HG03045 (cell line): ENCODE data around the gene PAPLN.
"Not testable (repeated sequence)": the region's sequence is repeated elsewhere in the genome, so short reads cannot be mapped to it uniquely, and the experiment has no call there.

ENCODE experiments used
- ATAC-seq: cut with Tn5 transposase; IDR thresholded peaks from one replicate; pipeline ENCODE4 v1.9.1; 2021; ENCODE audit warnings: mild to moderate bottlenecking, moderate library complexity; ENCODE audit not compliant: unreplicated experiment

PAPLN gene, protein sequence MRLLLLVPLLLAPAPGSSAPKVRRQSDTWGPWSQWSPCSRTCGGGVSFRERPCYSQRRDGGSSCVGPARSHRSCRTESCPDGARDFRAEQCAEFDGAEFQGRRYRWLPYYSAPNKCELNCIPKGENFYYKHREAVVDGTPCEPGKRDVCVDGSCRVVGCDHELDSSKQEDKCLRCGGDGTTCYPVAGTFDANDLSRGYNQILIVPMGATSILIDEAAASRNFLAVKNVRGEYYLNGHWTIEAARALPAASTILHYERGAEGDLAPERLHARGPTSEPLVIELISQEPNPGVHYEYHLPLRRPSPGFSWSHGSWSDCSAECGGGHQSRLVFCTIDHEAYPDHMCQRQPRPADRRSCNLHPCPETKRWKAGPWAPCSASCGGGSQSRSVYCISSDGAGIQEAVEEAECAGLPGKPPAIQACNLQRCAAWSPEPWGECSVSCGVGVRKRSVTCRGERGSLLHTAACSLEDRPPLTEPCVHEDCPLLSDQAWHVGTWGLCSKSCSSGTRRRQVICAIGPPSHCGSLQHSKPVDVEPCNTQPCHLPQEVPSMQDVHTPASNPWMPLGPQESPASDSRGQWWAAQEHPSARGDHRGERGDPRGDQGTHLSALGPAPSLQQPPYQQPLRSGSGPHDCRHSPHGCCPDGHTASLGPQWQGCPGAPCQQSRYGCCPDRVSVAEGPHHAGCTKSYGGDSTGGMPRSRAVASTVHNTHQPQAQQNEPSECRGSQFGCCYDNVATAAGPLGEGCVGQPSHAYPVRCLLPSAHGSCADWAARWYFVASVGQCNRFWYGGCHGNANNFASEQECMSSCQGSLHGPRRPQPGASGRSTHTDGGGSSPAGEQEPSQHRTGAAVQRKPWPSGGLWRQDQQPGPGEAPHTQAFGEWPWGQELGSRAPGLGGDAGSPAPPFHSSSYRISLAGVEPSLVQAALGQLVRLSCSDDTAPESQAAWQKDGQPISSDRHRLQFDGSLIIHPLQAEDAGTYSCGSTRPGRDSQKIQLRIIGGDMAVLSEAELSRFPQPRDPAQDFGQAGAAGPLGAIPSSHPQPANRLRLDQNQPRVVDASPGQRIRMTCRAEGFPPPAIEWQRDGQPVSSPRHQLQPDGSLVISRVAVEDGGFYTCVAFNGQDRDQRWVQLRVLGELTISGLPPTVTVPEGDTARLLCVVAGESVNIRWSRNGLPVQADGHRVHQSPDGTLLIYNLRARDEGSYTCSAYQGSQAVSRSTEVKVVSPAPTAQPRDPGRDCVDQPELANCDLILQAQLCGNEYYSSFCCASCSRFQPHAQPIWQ

DNA sequence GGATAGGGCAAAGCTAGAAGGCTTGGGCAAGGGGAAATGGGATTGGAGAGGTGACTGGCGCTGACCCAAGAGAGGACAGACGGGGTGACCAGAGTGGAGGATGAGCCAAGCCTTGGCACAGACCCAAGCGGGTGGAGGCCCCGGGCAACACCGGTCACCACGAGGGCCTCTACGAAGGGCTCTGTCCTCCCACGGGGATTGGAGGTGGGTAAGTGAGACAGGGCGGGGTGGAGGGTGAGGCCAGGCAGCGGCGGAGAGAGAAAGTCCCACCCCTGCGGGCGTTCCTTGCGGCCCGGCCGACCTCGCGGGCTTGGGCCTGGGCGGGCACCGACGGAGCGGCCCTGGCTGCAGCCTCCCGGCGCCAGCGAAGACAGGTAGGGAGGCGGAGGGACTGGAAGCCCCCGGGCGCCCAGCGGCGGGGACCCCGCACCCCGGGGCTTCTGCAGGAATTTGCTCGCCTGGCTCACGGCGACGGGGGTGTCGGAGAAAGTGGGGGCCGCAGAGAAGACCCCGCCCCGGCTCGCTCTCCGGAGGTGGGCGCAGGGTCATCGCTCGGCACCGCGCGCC is at the start of gene PAPLN:
Gene PAPLN (plus strand): TSS at position 288 of the 567 bp plus-strand sequence. CDS start 2,273 bp downstream, outside the sequence.
- no peak for ATAC-seq

GRCh38 chr14:73188501-73188911 is 48.8 kb upstream of the PAPLN start:
- ATAC-seq, result no peak

- no peak for ATAC-seq
Measured at GRCh38 chr14:73189651-73190050, 47.7 kb upstream of the PAPLN start.

- no peak for ATAC-seq
Measured at GRCh38 chr14:73191441-73191840, 45.9 kb upstream of the PAPLN start.

- not testable (repeated sequence) for ATAC-seq
Measured at GRCh38 chr14:73194306-73194705, 43.0 kb upstream of the PAPLN start.

- ATAC-seq, result no peak
Measured at GRCh38 chr14:73198253-73198652, 39.1 kb upstream of the PAPLN start.

GRCh38 chr14:73203527-73203926 is 33.8 kb upstream of the PAPLN start:
- no peak for ATAC-seq

DNA sequence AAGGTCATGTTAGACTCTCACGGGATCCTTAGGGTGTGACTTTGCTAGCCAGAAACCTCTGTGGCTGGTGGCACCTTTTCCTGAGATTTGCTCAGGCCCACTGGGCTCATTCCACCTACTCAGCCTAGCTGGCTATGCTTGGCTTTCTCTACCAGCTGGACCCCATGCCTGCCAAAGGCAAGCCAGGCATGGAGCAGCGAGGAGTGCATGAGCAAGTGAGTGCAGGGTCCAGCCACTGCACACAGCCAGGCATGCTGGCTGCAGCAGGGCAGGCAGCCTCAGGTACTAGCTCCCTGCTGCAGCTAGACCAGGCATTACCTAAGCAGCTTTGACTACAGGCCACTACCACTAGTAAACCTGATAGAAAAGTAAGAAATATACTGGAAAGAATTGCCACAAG is 29.7 kb upstream of the PAPLN start:
- no peak for ATAC-seq

DNA sequence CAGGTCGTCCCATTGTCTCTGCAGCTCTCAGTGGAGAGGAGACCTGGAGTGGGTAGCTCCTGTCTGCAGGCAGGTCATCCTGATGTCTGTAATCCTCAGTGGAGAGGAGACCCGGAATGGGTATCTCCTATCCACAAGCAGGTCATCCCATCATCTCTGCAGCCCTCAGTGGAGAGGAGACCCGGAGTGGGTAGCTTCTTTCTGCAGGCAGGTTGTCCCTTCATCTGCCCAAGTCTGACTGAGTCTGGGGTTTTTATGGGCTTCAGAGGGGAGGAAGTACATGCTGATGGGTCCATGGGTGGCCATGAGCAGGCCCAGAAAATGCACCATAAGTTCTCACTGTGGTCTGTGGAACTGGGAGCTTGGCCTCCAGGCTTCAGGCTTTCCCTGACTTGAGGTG is 28.9 kb upstream of the PAPLN start:
- no peak for ATAC-seq

- ATAC-seq, result no peak
Measured at GRCh38 chr14:73208846-73209245, 28.5 kb upstream of the PAPLN start.

DNA sequence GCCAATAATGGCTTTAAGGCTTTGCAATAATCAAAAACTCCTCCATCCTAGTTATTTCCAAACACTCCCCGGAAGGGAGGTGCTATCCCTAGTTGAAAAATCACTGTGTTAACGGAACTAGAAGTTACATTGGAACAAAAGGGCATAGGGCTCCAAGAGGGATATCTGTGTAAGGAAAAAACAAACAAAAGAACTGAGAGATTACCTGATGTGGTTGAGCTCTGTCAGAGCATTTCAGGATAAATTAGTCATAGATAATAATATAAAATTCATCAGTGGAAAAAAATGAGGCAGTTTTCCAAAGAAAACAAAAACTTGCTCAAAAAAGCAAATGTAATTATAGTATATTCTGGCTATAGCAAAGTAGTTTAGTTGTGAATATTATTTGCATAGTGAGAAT is 27.4 kb upstream of the PAPLN start:
- ATAC-seq, result no peak

- ATAC-seq, result no peak
Measured at GRCh38 chr14:73211251-73212040, 25.9 kb upstream of the PAPLN start.

GRCh38 chr14:73216030-73216429 is 21.3 kb upstream of the PAPLN start:
- ATAC-seq, result no peak

DNA sequence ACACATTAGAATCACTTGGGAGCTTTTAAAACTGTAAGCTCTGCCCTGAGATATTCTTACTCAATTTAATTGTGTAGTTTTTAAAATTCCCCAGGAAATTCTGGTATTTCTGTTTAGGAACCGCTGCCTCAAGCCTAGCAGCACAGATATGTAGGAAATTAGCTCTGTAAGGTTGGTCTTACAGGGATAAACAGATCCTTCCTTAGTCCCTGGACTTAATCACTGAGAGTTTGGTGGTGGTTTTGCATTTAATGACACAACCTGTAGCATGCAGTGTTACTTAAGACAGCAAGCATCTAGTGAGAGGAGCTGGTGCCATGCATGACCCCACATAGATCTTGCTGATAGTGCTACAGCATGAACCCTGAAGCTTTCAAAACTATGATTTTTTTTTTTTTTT is 19.9 kb upstream of the PAPLN start:
- no peak for ATAC-seq

GRCh38 chr14:73220061-73220460 is 17.2 kb upstream of the PAPLN start:
- no peak for ATAC-seq

DNA sequence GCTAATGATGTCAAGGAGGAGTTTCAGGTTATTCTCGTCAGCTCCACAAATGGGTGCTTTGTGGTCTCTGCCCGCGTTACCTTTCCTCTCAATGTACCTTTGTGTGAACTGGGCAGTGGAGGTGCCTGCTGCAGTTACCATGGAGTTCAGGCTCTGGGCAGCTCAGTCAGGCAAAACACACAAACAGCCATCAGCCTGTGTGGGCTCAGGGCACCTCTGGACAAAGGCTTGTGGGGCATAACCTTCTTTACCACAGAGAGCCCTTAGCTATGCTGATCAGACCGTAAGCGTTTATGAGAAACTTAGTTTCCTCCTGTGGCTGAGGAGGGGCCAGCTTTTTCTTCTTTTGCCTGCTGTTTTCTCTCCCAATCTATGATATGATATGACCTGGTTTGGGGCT is 16.7 kb upstream of the PAPLN start:
- no peak for ATAC-seq

- no peak for ATAC-seq
Measured at GRCh38 chr14:73221945-73222344, 15.4 kb upstream of the PAPLN start.

GRCh38 chr14:73223049-73223448 is 14.3 kb upstream of the PAPLN start:
- ATAC-seq, result peak; percentile 50

GRCh38 chr14:73225496-73225895 is 11.8 kb upstream of the PAPLN start:
- ATAC-seq, result no peak
